GM18907 (cell line): Measurements from ENCODE around the gene ABCB6.

Source experiments
- ATAC-seq: cut with Tn5 transposase; IDR thresholded peaks from one replicate; pipeline ENCODE4 v1.9.1; 2021; ENCODE audit warnings: mild to moderate bottlenecking, moderate library complexity; ENCODE audit not compliant: unreplicated experiment

Gene ABCB6

GRCh38 chr2:219245899-219246230 lies 27.1 kb upstream of the ABCB6 start:
- ATAC-seq, result no peak

GRCh38 chr2:219245148-219245898 lies 26.6 kb upstream of the ABCB6 start, which contains the start of the genes GLB1L and STK16:
Gene GLB1L, minus strand, starts transcription at chr2:219245444. Its CDS starts 1,871 bp downstream, at chr2:219243573.
Gene STK16, plus strand, starts transcription at chr2:219245479. Its CDS starts 521 bp downstream, at chr2:219246000.
- ATAC-seq, result peak; percentile 68

- no peak for ATAC-seq
Measured at GRCh38 chr2:219244789-219245147, 26.0 kb upstream of the ABCB6 start.

- ATAC-seq, result no peak
Measured at GRCh38 chr2:219243291-219243761, 24.6 kb upstream of the ABCB6 start.

- ATAC-seq, result no peak
Measured at GRCh38 chr2:219234331-219234730, 15.6 kb upstream of the ABCB6 start.

GRCh38 chr2:219230059-219230540 lies 11.3 kb upstream of the ABCB6 start:
- ATAC-seq, result peak; percentile 28

- ATAC-seq, result peak; percentile 94
Measured at GRCh38 chr2:219229305-219230058, 10.7 kb upstream of the ABCB6 start, which contains the start of the genes ANKZF1 and ATG9A. Gene ANKZF1, plus strand, starts transcription at chr2:219229806. Its CDS starts 452 bp downstream, at chr2:219230258. Gene ATG9A, minus strand, starts transcription at chr2:219229636. Its CDS starts 1,612 bp downstream, at chr2:219228024.

- no peak for ATAC-seq
Measured at GRCh38 chr2:219228911-219229304, 10.2 kb upstream of the ABCB6 start.

- ATAC-seq, result no peak
Measured at GRCh38 chr2:219228041-219228910, 9.5 kb upstream of the ABCB6 start.

GRCh38 chr2:219225350-219225749 lies 6.6 kb upstream of the ABCB6 start:
- ATAC-seq, result no peak

GRCh38 chr2:219223831-219224610 lies 5.3 kb upstream of the ABCB6 start:
- no peak for ATAC-seq

GRCh38 chr2:219221957-219222518 lies 3.3 kb upstream of the ABCB6 start:
- ATAC-seq, result no peak

GRCh38 chr2:219220652-219221402 lies 2.1 kb upstream of the ABCB6 start:
- ATAC-seq, result no peak

- ATAC-seq, result no peak
Measured at GRCh38 chr2:219219784-219220532, 1.2 kb upstream of the ABCB6 start.

GRCh38 chr2:219218217-219218731 lies 484 bp downstream of the ABCB6 start:
- peak; percentile 22 for ATAC-seq

- no peak for ATAC-seq
Measured at GRCh38 chr2:219216535-219216915, 2.2 kb downstream of the ABCB6 start.

- no peak for ATAC-seq
Measured at GRCh38 chr2:219215871-219216534, 2.8 kb downstream of the ABCB6 start.

- ATAC-seq, result no peak
Measured at GRCh38 chr2:219214786-219215185, 4.0 kb downstream of the ABCB6 start.
